Activated CD4-positive, alpha-beta T cell treated with anti-CD3 and anti-CD28 coated beads, Interleukin-2, amount 10 ng/mL, durations not matched to agents 24 days and 14 days (primary cell): ENCODE data around the gene MED12L. TPM values are rescaled to one million over a fixed set of nuclear protein-coding genes. Genes with fewer than 3 reads are reported as not detected.

ENCODE experiments used
- DNase-seq: peaks from one replicate; pipeline ENCODE4 v3.0.0; 2022
- H3K27ac Mint-ChIP-seq: one replicate; pipeline ENCODE4 v1.8.0; 2022; ENCODE audit warnings: mild to moderate bottlenecking, mixed read lengths
- H3K27me3 Mint-ChIP-seq: one replicate; pipeline ENCODE4 v1.8.0; 2022; ENCODE audit warnings: mixed read lengths
- H3K36me3 Mint-ChIP-seq: one replicate; pipeline ENCODE4 v1.8.0; 2022; ENCODE audit warnings: low read depth, mild to moderate bottlenecking, mixed read lengths
- H3K4me1 Mint-ChIP-seq: one replicate; pipeline ENCODE4 v1.8.0; 2021; ENCODE audit warnings: mixed read lengths
- H3K4me3 Mint-ChIP-seq: one replicate; pipeline ENCODE4 v1.8.0; 2022; ENCODE audit warnings: mild to moderate bottlenecking, moderate library complexity, mixed read lengths
- H3K9me3 Mint-ChIP-seq: one replicate; pipeline ENCODE4 v1.8.0; 2021; ENCODE audit warnings: mixed read lengths
- intact Hi-C: fragments of 100-400 bp; cut with micrococcal nuclease; formaldehyde crosslinking; loops from one replicate; pipeline ENCODE4 v1.15.1; 2023
- total RNA-seq: library from RNA; stranded (reverse); gene quantifications from 2 replicates; pipeline ENCODE4 v1.2.3, GENCODE V29; 2022

Gene MED12L
- total RNA-seq, 1 donor from 2014 or later = 4.9 TPM

GRCh38 chr3:151434151-151434890 is 348.9 kb downstream of the MED12L start:
- H3K27me3 Mint-ChIP-seq = peaks cover 2% of the 10 kb centered on the region
- H3K36me3 Mint-ChIP-seq = no peaks in the 10 kb centered on the region
- no peak overlapping the region for H3K4me3 Mint-ChIP-seq
- H3K27ac Mint-ChIP-seq = no peak overlapping the region
- H3K4me1 Mint-ChIP-seq = no peaks in the 10 kb centered on the region
- DNase-seq = peak; percentile 17
- intact Hi-C loops = no loop called here
- H3K9me3 Mint-ChIP-seq = no peaks in the 10 kb centered on the region

DNA sequence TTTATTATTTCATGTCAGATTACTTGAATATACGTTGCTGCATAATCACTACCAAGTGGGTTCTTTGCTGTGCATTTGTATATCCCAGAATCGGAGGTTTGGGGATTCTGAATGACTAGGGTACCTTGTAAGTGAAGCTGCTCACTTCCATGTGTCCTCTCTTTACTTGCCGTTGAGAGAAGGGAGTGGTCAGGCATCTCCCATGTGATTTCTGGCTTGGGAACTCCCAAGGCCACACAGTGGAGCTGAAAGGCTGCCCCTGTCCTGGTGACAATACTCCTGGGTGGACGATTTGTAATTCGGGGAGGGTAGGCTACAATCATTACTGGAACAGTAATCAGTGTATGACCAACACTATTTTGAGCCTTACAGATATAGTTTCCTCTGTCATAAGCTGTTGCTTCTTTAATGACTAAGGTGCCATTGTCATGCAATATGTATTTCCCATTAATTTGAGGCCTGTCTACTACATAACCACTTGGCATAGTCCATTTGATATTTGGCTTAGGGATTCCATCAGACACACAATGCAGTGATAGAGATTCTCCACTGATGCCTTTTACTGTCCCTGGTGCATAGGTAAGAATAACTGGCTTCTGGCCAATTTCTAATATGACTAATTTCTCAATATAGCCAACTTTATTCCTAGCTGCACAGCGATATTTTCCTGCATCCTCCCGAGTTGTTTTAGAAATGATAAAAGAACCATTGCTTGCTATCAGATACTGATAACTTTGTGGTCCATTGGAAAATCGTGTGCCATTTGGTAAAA is 351.4 kb downstream of the MED12L start:
- Mint-ChIP-seq H3K27ac (no peak overlapping the region), H3K4me3 (no peak overlapping the region), H3K27me3 (peaks cover 6% of the 10 kb centered on the region), H3K4me1 (no peaks in the 10 kb centered on the region), H3K36me3 (no peaks in the 10 kb centered on the region), H3K9me3 (no peaks in the 10 kb centered on the region)
- intact Hi-C loops = no loop called here
- peak; percentile 39 for DNase-seq

DNA sequence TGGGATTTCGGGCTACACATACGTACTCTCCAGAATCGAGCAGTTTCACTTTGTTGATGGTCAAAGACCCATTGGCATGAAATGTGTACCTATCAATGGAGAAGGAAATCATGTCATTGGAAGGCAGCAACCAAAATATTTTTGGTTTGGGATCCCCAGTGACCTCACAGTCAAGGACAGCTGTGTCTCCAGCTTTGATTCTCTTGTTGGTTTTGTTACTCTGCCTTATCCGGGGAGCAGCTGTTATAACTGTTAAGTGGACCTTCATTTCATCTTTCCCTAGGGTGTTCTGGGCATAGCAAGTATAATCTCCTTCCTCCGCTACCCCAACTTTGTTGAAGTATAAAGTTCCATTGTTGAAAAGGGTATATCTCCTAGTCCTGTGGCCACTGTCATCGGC is 352.4 kb downstream of the MED12L start:
- peak; percentile 28 for DNase-seq
- no peaks in the 10 kb centered on the region for H3K4me1 Mint-ChIP-seq
- H3K9me3 Mint-ChIP-seq = no peaks in the 10 kb centered on the region
- no peak overlapping the region for H3K4me3 Mint-ChIP-seq
- no peak overlapping the region for H3K27ac Mint-ChIP-seq
- H3K36me3 Mint-ChIP-seq = no peaks in the 10 kb centered on the region
- intact Hi-C loops = no loop called here
- peaks cover 6% of the 10 kb centered on the region for H3K27me3 Mint-ChIP-seq

DNA sequence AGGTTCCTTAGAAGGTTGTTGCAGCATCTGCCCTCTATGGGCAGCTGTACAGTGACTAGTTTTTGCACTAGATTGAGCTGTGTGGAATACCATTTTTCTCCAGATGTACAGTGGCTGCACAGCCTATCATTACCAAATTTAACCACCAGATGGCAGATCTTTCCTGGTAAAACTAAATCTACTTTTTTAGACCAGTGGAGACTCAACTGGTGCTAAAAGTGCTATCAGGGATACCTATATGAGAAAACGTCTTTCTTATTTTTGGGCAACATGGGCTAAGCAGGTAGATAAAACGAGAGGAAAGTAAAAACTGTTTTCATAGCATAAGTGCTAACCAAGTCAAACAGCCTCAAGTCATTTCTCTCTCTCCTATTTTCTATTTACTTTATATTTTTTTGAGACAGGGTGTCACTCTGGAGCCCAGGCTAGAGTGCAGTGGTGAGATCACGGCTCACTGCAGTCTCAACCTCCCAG is 354.2 kb downstream of the MED12L start:
- no peaks in the 10 kb centered on the region for H3K36me3 Mint-ChIP-seq
- peak; percentile 70 for DNase-seq
- H3K4me3 Mint-ChIP-seq = no peak overlapping the region
- H3K9me3 Mint-ChIP-seq = no peaks in the 10 kb centered on the region
- peaks cover 6% of the 10 kb centered on the region for H3K27me3 Mint-ChIP-seq
- no peak overlapping the region for H3K27ac Mint-ChIP-seq
- H3K4me1 Mint-ChIP-seq = no peaks in the 10 kb centered on the region
- intact Hi-C loops = loop anchor here (1.0 to 5.0 kb wide), 2 partner anchors 212 to 478 kb away; no protein-coding TSS in a partner anchor

GRCh38 chr3:151440940-151441339 is 355.5 kb downstream of the MED12L start:
- Mint-ChIP-seq H3K27ac (no peak overlapping the region), H3K36me3 (no peaks in the 10 kb centered on the region), H3K9me3 (no peaks in the 10 kb centered on the region), H3K27me3 (peaks cover 8% of the 10 kb centered on the region), H3K4me3 (no peak overlapping the region), H3K4me1 (no peaks in the 10 kb centered on the region)
- peak; percentile 10 for DNase-seq
- intact Hi-C loops = loop anchor here (5.0 kb wide), 1 partner anchor 476 kb away; no protein-coding TSS in a partner anchor

- Mint-ChIP-seq H3K4me3 (no peak overlapping the region), H3K27ac (no peak overlapping the region), H3K36me3 (no peaks in the 10 kb centered on the region), H3K4me1 (no peaks in the 10 kb centered on the region), H3K27me3 (peaks cover 12% of the 10 kb centered on the region), H3K9me3 (no peaks in the 10 kb centered on the region)
- no peak for DNase-seq
- intact Hi-C loops = loop anchor here (5.0 kb wide), 1 partner anchor 474 kb away; no protein-coding TSS in a partner anchor
These were observed 358.1 kb downstream of the MED12L start for GRCh38 chr3:151443583-151443982.

- no peak for DNase-seq
- H3K4me3 Mint-ChIP-seq = no peak overlapping the region
- no peak overlapping the region for H3K27ac Mint-ChIP-seq
- intact Hi-C loops = no loop called here
- H3K9me3 Mint-ChIP-seq = no peaks in the 10 kb centered on the region
- peaks cover 11% of the 10 kb centered on the region for H3K27me3 Mint-ChIP-seq
- H3K36me3 Mint-ChIP-seq = no peaks in the 10 kb centered on the region
- H3K4me1 Mint-ChIP-seq = no peaks in the 10 kb centered on the region
These were observed 360.0 kb downstream of the MED12L start for GRCh38 chr3:151445273-151446001.

DNA sequence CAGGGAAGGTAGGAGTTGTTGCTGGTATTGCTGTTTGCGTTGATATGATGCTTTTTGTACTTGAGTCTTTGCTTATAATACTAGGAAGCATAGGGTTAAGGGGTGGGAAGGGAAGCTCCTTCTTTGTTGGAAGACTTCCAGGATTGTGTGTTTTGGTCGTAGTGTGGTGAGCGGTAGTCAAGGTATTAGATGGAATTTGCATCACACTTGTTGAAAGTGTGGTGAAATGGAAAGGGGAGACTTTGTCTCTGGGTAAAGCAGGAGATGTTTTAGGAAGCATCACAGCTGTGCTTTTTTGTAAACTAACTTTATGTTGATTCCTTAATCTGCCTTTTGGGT is 360.5 kb downstream of the MED12L start:
- no peak overlapping the region for H3K4me3 Mint-ChIP-seq
- H3K9me3 Mint-ChIP-seq = no peaks in the 10 kb centered on the region
- no peak overlapping the region for H3K27ac Mint-ChIP-seq
- no peaks in the 10 kb centered on the region for H3K36me3 Mint-ChIP-seq
- H3K27me3 Mint-ChIP-seq = peaks cover 9% of the 10 kb centered on the region
- intact Hi-C loops = no loop called here
- no peaks in the 10 kb centered on the region for H3K4me1 Mint-ChIP-seq
- no peak for DNase-seq

DNA sequence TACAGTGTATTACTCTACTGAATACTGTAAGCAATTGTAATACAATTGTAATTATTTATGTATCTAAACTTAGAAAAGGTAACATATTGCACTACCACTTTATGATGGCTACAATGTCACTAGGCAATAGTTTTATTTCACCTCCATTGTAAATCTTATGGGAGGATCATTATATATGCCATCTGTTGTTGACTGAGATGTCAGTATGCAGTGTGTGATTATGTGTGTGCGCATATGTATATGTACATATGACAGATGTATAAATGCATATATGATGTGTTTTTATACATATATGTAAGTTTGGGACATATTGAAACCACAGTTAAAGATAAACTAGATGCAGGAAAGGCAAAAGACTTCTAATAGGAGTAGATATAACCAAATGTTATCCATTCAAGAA is 366.9 kb downstream of the MED12L start:
- Mint-ChIP-seq H3K9me3 (no peaks in the 10 kb centered on the region), H3K4me3 (no peak overlapping the region), H3K4me1 (no peaks in the 10 kb centered on the region), H3K27me3 (peaks cover 13% of the 10 kb centered on the region), H3K27ac (no peak overlapping the region), H3K36me3 (no peaks in the 10 kb centered on the region)
- no peak for DNase-seq
- intact Hi-C loops = no loop called here

DNA sequence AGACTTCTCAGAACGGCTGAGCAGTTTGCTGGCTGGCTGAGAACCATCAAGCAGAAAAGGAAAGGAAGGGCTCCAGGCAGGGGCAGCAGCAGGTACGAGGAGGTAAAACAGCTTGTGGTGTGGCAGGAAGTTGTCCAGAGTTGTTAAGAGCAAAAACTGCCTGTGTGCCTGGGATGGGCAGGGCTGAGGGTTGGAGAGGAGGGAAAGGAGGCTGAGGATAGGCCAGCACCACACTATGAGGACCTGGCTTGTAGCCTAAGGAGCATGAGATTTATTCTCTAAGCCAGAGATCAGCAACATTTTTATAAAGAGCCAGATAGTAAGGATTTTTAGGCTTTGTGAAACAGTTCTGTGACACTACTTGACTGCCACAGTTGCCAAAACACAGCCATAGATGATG is 367.4 kb downstream of the MED12L start:
- intact Hi-C loops = no loop called here

GRCh38 chr3:151456065-151456464 is 370.6 kb downstream of the MED12L start:
- Mint-ChIP-seq H3K4me3 (no peak overlapping the region), H3K36me3 (no peaks in the 10 kb centered on the region), H3K9me3 (no peaks in the 10 kb centered on the region), H3K27me3 (peaks cover 26% of the 10 kb centered on the region), H3K27ac (no peak overlapping the region), H3K4me1 (no peaks in the 10 kb centered on the region)
- no peak for DNase-seq
- intact Hi-C loops = no loop called here

More for the DNA sequence above, 367.4 kb downstream of the MED12L start:
- Mint-ChIP-seq H3K4me3 (no peak overlapping the region), H3K9me3 (no peaks in the 10 kb centered on the region), H3K4me1 (no peaks in the 10 kb centered on the region), H3K27ac (no peak overlapping the region), H3K36me3 (no peaks in the 10 kb centered on the region), H3K27me3 (peaks cover 14% of the 10 kb centered on the region)
- DNase-seq = no peak

GRCh38 chr3:151459358-151459757 is 373.9 kb downstream of the MED12L start:
- no peak for DNase-seq
- no peaks in the 10 kb centered on the region for H3K36me3 Mint-ChIP-seq
- no peaks in the 10 kb centered on the region for H3K9me3 Mint-ChIP-seq
- no peak overlapping the region for H3K4me3 Mint-ChIP-seq
- no peak overlapping the region for H3K27ac Mint-ChIP-seq
- peaks cover 33% of the 10 kb centered on the region for H3K27me3 Mint-ChIP-seq
- H3K4me1 Mint-ChIP-seq = no peaks in the 10 kb centered on the region
- intact Hi-C loops = no loop called here

GRCh38 chr3:151460228-151460627 is 374.8 kb downstream of the MED12L start:
- Mint-ChIP-seq H3K27ac (no peak overlapping the region), H3K27me3 (peaks cover 37% of the 10 kb centered on the region), H3K36me3 (no peaks in the 10 kb centered on the region), H3K4me1 (no peaks in the 10 kb centered on the region), H3K4me3 (no peak overlapping the region), H3K9me3 (no peaks in the 10 kb centered on the region)
- DNase-seq = no peak
- intact Hi-C loops = no loop called here
